ENCODE measurements around the gene EID1. TPM values are rescaled to one million over a fixed set of nuclear protein-coding genes. Genes with fewer than 3 reads are reported as not detected.

EID1 gene
- total and polyA plus RNA-seq, 9 of the 15 experiments (the other 6 are each of a cell fraction or from before 2014, with no cell fraction given): 46.5 to 211 (median 143) TPM

GRCh38 chr15:48861813-48862431 lies 16.0 kb upstream of the EID1 start:
- DNase-seq (ENCODE audit: extremely low read depth in 1 of 4, low spot score in 3 of 4): peak; percentile 41 to 76 (median 49)
- peak; percentile 76 for FAIRE-seq
- Histone ChIP-seq H3K9me3 (replicated peaks; ENCODE audit: control insufficient read depth, insufficient read depth, low read depth, low read length) (no peaks in the 10 kb centered on the region), H3K79me2 (ENCODE audit: control insufficient read depth, insufficient read depth, low read length) (no peaks in the 10 kb centered on the region), H3K27ac (ENCODE audit: extremely low read depth, low read depth, low read length) (no peak overlapping the region), H3K36me3 (ENCODE audit: control insufficient read depth, insufficient read depth, low read length) (no peaks in the 10 kb centered on the region), H3K4me1 (replicated peaks in 1 of 2; ENCODE audit: control insufficient read depth in 2 of 2, insufficient read depth in 2 of 2, low read length in 2 of 2) (peaks cover 0 to 8% of the 10 kb centered on the region in 2 experiments; a peak in 4 of 5 replicates), H2AFZ (ENCODE audit: low read depth, low read length) (peak overlapping the region; percentile 61), H3K4me3 (no peak overlapping the region), H3K9me1 (ENCODE audit: control insufficient read depth, insufficient read depth, low read length) (no peaks in the 10 kb centered on the region), H3K27me3 (ENCODE audit: control insufficient read depth in 2 of 2, insufficient read depth in 2 of 2, low read length in 2 of 2) (no peaks in the 10 kb centered on the region), H3K9ac (ENCODE audit: insufficient read depth in 1 of 2, low read depth in 2 of 2, low read length in 2 of 2) (no peak overlapping the region), H4K20me1 (replicated peaks; ENCODE audit: control insufficient read depth, insufficient read depth, low read length) (no peaks in the 10 kb centered on the region), H3K4me2 (ENCODE audit: insufficient read depth, low read length) (no peak overlapping the region)
- peak; percentile 77 for ATAC-seq
- ChIA-PET POLR2A (interaction anchor here (0.6 to 1.2 kb wide), 4 partner anchors 12 to 1284 kb away, joined by 3 read pairs; partner anchors contain the start of gene EID1), CTCF (ENCODE audit: low intra/inter-chr PET ratio) (interaction anchor here (0.6 to 2.9 kb wide), 9 partner anchors 102 to 1283 kb away, joined by 3 to 21 read pairs (median 4); partner anchors contain the start of gene SHC4)
- in situ Hi-C loops (cut with MboI) (loop anchor here (10.0 kb wide), 1 partner anchor 363 kb away; no protein-coding TSS in a partner anchor), intact Hi-C loops (cut with micrococcal nuclease) (loop anchor here (1.0 to 5.0 kb wide), 7 partner anchors 52 to 1280 kb away; partner anchors contain the start of gene FGF7)
- BruUV-seq (replicated peaks): no TSS peak
- 0% methylated on average over 1 of the region's 1 CpG for WGBS (ENCODE audit: insufficient coverage, low coverage, missing lambda C conversion rate)
- TF ChIP-seq RAD21 (CRISPR knock-in tag; conservative IDR thresholded peaks at IDR 0.05 in 1 of 2, IDR thresholded peaks at IDR 0.05 in 1 of 2): peak; percentile 99
- peak; percentile 98 for TF ChIP-seq DEAF1 (CRISPR knock-in tag; IDR thresholded peaks at IDR 0.05)
- TF ChIP-seq REST (IDR thresholded peaks at IDR 0.05; ENCODE audit: borderline replicate concordance): peak; percentile 93
- TF ChIP-seq REST (CRISPR knock-in tag; IDR thresholded peaks at IDR 0.05; ENCODE audit: low read depth): no peak
- TF ChIP-seq CHAMP1 (IDR thresholded peaks at IDR 0.05): peak; percentile 46; the same call in 1 of the 2 replicates
